Measurements from ENCODE around the gene LFNG.

Gene LFNG, protein sequence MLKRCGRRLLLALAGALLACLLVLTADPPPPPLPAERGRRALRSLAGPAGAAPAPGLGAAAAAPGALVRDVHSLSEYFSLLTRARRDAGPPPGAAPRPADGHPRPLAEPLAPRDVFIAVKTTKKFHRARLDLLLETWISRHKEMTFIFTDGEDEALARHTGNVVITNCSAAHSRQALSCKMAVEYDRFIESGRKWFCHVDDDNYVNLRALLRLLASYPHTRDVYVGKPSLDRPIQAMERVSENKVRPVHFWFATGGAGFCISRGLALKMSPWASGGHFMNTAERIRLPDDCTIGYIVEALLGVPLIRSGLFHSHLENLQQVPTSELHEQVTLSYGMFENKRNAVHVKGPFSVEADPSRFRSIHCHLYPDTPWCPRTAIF

DNA sequence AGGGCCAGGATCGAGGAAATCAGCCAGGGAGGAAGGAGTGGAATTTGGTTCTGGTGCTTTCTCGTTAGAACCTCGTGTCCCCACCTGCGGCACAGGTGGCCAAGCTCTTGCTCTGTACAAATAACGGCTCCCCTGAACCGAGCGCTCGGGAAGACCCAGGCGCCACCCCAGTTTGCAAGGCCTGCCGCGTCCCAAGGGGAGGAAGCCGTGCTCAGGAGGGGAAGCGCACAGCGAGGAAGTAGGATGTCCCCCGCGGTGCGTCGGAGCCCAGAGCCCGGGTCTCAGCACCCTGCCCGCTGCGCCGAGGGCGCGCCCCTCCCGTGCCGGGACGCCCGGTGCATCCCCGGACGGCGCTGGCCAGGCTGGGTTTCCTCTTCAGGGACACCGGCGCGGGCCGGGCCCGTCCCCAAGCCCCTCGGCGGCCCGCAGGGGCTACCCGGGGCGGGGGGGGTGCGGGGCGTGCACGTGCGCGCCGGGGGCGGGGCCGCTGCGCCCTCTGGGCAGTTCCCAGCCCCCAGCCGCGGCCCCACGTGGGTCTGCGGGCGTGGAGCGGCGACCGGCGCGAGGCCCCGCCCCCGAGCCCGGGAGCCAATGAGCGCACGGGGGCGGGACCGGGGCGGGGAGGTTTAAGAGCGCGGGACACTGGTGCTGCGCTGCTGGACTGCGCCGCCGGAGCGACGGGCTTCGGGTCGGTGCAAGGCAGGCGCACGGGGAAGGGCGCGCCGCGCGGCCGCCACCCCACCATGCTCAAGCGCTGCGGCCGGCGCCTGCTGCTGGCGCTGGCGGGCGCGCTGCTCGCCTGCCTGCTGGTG, at the start of gene LFNG:
Gene LFNG, plus strand, starts transcription at position 656 of the 812 bp plus-strand sequence. Its CDS starts 88 bp downstream, at position 744.
- DNase-seq (ENCODE audit: low read depth) = peak; percentile 53

DNA sequence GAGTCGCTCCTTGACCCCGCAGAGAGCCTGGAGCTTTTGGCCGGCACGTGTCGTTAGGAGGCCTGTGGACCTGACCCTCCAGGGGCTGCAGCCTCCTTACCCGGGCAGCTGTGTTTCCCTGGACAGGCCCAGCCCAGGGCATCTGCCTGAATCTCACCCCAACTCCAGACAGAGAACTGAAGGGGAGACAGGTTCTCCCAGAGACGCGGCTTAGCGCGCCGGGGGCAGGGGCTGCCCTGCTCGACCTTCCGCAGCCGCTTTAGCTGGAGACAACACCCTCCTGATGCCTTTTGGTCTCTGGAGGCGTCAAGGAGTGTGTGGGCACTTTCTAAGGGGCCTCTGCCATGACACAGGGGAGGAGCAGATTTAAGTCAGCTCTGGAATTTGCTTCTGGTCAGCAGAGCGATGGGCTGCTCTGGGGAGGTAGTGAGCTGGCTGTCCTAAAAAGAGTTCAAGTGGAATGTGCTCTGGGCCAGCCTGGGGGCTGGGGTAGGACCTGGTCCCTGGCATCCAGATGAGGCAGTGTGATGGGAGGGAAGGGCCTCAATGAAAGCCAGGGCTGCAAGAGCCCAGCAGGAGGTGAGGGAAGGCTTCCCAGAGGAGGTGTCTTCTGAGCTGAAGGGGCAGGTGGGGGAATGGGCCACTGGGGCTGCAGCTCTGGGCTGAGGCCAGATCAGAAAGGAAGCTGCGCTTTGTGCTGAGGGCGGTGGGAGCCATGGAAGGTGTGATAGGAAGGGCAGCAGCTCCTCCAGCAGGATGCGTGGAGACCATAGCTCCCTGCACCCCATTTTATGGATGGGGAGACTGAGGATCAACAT, 49.2 kb upstream of the LFNG start:
- DNase-seq (ENCODE audit: low read depth) = no peak

DNA sequence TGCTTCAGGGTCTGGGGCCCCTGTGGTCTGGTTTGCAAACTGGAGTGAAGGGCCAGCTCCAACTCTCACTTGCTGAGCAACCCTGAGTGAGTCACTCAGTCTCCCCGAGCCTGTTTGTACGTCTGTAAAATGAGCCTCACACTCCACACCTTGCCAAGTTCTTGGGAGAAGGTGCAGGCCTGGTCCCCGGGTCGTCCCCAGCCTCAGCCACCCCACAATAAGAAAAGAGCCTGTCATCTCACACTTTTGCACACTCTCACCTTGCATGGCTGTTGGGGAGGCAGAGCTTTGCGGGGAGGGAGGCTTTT, 48.6 kb upstream of the LFNG start:
- no peak for DNase-seq (ENCODE audit: low read depth)

DNA sequence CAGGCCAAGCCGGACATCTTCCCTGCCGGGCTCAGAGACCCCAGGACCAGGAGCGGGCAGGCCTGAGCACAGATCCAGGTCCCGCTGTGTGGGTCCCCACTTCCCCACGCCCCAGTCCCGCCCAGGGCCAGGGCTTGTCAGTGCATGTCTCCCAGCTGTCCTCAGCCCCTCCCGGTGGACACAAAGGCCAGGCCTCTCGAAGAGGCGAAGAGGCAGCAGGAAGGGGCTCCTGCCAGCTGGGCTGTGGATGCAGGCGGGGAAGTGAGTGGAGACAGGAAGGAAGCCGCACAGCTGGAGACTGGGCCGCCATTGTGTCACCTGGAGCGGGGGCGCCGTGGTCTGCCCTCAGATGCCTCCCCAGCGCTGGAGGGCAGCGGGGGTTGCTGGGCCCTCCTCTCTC, 48.2 kb upstream of the LFNG start:
- DNase-seq (ENCODE audit: low read depth) = no peak

DNA sequence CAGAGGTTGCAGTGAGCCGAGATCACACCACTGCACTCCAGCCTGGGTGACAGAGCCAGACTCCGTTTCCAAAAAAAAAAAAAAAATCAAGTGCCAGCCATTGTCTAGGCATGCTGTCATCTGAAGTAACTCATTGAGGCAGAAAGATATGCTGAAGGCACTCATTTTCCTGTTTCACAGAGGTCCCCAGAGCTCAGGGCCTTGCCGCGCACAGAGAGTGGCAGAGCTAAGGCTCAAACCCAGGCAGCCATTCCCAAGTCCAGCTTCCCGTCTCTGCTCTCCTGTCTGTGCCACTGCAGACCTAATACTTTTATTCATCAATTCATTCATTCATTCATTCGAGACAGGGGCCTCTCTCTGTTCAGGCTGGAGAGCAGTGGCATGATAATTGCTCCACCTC, 46.8 kb upstream of the LFNG start:
- DNase-seq (ENCODE audit: low read depth) = no peak

DNA sequence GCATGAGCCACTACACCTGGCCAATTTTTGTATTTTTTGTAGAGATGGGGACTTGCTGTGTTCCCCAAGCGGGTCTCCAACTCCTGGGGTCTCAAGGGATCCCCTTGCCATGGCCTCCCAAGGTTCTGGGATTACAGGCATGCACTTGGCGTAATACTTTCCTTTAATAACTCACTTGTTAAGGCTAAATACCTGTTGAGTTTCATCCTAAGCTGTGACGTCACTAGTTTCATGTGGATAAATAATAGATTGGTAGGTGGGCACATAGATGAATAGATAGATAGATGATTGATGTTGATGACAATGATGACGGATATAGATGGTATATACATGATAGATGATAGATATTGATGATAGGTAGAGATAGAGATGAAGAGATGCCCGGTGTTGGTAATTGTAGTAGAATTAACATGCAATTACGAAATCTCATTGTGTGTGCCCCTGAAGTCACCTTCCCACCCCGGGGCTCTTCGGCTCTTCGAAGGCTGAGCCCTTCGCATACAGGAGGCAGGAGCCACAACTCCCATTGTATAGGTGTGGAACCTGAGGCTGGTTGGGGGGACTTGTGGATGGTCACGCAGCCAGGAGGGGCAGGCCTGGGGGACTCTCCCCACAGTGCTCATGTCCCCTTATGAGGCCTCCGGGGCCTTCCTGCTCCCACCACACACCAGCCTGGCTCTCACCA, 45.9 kb upstream of the LFNG start:
- no peak for DNase-seq (ENCODE audit: low read depth)

DNA sequence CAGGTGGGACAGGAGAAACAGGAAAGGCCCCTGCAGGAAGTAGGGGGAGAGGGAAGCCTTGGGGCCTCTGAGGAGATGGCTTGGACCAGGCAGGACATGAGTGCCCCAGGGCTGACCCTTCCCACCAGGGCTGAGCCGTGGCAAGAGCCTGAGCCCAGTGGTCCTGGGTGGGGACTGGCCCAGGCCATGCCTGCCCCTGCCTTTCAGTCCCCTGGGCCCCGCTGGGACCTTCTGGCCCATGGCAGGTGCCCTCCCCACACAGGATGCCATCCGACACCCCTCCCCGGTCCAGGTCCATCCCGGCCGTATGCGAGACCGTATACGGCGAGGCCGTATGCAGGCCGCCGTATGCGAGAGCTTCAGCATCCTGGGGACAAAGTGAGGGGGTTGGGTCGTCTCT, 45.4 kb upstream of the LFNG start:
- DNase-seq (ENCODE audit: low read depth) = no peak

DNA sequence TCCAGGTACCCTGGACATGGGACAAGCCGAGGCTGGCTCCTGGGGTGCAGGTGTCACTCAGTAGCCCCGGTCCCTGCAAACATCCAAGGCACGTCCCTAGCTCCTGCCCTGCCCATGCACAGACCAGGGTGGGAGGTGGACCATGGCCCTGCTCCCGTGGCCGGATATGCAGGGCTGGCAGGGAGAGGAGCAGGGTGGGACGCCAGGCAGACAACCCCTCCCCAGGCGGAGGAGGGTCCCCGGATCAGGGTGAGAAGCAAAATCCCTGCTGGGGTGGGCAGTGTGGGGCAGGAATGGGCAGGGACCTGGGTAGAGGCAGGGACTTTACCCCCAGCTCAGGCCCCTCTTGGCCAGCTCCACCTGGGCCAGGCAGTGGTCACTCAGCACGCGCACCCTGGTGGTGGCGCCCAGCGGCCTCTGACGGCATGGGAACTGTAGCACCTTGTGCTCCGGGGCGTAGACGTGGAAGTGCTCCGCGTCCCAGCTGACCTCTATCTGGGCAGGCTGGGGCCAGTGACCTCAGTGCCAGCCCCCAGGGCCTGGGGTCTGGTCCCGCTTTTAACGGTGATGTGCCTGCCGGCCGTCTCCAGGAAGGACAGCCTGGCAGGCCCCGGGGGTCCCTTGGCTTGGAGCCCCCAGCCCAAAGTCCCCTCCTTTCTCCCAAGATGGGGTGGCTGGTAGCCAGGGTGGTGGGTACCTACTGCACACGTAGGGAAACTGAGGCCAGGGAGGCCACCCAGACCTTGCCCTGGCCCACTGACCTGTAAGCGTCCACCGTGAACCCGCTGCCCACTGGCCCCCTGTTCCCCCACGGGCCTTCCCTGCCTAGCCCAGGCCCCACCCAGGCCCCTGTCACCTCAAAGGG, 44.5 kb upstream of the LFNG start:
- no peak for DNase-seq (ENCODE audit: low read depth)

DNA sequence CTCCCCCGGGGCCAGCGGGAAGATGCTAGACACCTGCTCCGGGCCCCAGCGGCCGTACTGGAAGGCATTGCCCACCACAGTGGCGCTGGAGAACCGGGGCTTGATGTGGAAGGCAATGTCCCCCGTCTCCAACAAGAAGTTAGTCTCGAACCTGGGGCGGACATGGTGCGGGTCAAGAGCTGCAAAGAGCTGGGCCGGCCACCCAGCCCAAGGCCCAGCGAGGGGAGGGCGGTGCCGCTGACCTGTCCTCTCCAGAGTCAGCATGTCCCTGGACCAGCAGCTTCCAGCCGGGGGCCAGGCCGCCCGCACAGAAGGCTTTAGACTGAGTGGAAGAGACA, 43.9 kb upstream of the LFNG start:
- no peak for DNase-seq (ENCODE audit: low read depth)

DNA sequence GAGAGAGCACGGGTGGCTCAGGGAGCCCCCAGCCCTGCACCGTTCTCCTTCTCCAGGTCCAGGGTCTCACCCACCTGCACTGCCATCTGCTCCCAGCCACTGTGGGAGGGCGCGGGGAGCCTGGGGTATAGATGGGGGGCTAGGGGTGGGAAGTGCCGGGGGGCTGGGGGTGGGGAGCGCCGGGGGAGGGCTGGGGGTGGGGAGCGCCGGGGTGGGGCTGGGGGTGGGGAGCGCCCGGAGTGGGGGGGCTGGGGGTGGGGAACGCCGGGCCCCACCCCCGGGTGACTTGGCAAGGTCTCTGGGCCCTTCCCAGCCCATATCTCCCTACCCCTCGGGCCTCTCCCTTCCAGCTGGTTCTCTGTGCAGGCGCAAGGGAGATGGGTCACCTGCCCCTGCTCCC, 43.3 kb upstream of the LFNG start, which contains the start of gene GRIFIN:
Gene GRIFIN, minus strand, starts transcription at position 101 of the 400 bp plus-strand sequence. Its CDS starts 15 bp downstream, at position 86.
- DNase-seq (ENCODE audit: low read depth) = no peak

DNA sequence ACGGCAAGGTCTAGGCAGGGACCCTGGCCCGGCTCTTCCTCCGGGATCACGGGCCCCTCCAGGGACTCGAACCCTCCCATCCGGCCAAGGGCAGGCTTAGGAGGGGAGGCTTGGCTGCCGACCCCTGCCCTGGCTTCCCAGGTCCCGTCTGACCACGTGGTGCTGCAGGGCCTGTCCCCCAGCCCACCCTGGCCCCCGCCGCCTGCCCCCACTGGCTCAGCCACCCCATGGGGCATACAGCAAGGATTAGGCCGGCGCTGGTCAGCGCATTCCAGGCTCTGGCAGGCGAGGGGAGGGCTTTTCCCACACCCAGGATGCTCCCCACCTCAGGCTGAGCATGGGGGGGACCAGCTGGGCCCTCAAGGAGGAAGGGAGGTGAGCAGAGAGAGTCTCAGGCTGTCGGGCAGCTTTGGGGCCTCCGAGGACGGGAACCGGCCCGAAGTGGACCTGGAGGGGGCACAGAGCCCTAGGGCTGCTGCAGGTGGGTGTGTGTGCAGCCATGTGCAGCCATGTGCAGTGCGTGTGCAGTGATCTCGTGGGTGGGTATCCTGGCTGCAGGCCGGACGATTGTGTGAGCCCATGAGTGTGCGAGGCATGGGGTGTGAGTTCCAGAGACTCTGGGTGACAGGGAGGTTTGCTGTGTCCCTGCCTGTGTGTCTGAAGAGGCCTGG, 42.7 kb upstream of the LFNG start:
- DNase-seq (ENCODE audit: low read depth) = no peak

DNA sequence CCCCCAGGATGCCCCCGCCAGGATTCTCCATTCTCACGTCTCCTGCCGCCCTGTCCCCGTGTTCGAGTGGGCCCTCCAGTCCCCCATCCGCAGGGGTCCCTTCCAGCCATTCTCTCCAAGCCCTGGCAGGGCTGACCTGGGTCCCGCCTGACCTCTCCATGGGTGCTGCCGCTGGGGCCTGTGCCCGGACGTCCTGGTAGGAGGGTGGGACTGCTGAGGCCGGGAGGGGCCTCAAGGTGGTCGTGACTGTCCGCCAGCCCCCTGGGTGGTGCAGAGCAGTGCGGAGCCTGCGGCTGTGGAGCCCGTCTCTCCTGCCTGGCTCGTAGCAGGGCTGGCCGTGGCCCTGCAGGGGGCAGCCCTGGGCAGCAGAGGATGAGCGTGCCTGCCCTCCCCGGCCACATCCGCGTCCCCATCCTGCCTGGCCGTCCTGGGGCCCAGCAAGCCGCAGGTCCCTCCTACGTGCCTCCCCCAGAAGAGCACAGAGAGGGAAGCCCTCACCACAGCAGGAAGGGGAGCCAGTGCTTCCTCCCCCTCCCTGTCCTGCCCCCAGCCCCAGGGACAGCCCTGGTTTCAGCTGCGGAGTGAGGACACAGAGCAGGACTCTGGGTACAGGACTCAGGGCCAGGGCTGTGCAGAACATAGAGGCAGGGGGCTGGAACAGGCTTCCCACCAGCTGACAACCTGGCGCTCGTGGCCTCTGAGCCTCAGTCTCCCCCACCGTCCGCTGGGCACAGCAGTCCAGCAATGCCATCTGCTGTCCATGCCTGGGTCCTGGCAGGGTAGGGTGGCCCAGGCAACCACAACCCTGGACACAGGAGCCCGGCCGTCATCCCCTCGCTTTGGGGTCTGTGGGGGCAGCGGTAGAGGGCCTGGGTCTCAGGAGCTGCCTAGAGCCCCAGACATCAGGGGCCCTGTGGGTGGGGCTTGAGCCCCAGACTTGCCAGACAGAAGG, 41.9 kb upstream of the LFNG start:
- DNase-seq (ENCODE audit: low read depth) = no peak

DNA sequence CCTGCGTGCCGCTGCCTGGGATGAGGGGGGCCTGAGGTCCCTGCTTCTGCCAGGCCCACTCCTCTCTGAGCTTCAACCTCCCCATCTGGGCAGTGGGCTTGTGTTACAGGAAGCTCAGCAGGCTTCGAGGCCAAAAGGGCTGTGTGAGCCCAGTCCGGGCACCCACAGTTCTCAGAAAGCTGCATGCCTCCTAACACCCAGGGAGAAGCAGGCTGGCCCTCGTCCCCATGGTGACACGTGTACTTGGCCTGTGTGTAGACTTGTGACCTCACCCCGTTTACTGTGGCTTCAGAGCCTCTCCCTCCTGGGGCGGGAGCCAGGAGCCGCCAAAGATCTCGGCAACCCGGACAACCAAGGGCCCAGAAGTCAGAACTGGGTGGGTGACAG, 41.2 kb upstream of the LFNG start:
- no peak for DNase-seq (ENCODE audit: low read depth)

DNA sequence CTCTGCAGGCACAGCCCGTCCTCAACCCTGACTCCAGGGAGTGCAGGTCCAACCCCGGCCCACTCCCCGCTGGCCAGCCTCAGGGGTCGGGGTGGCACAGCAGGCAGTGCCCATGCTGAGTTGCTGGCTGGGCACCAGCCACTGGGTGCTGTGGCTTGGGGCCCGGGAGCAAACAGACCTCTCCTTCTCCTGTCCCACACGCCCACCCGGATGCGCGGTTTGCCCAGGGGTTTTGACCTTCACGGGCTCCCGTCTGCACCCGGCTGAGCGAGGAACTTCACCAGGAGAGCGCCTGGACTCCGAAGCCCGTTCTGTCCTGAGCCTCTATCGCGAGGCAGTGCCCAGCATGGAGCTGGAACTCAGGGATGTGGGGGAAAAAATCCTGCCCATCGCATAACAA, 40.8 kb upstream of the LFNG start:
- no peak for DNase-seq (ENCODE audit: low read depth)

DNA sequence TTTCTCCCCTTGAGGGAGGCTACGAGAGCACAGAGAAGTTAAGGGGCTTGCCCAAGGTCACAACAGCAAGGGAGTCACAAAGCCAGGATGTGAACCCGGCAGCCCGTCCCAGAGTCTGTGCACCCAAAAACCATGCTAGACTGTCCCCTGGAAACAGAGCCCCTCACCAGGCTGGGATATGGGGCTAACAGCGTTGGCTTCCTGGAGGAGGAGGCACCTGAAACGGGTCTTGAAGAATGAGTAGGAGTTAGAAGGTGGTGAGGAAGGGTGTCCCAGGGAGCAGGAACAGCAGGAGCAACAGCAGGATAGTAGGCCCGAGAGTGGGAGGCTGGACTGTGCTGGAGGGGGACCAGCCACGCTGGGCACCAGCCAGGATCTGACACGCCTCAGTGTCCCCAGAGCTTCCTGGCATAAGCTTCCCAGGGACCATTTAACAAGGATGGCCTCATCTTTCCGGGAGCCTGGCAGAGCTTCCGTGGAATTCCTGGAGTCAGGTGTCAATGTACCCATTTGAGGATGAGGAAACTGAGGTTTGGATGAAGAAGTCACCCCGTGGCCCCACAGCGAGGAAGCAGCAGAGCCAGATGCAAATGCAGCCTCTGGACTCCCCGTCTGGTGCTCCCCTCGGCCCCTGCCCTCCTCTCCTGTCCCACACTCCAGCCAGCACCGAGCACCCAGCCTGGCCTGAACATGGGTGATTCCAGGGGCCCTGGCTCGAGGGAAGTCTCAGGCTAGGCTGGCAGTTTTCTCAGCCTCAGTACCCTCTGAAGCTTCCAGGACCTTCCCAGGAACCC, 40.1 kb upstream of the LFNG start:
- no peak for DNase-seq (ENCODE audit: low read depth)

DNA sequence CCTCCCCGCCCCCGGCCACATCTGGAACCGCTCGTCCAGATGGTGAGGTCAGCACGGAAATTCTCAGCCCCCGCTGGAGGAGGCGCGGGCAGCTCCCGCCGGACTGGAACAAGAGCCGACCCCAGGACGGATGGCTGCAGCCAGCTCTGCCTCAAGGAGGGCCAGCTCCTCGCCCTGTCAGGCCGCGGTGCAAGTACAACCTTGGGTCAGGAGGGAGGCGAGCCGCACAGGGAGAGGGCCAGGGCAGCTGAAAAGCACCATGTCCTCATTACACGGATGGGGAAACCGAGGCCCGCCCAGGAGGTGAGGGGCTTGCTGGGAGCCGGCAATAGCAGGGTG, 39.5 kb upstream of the LFNG start:
- no peak for DNase-seq (ENCODE audit: low read depth)

DNA sequence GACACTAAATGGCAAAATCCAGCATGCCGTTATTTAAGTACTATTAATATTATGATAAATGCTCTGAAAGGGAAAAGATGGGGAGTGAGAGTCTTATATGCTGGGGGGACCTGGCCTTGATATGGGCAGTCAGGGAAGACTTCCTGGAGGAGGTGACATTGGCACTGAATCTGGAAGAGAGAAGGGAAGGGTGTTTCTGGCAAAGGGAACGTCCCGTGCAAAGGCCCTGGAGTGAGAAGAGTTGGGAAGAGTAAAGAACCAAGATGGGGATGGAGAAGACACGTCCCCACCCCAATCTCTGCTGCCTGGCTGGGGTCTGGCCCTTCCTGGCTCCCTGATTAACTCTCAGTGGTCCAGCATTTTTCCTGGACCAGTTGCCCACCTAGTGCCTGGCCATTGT, 38.4 kb upstream of the LFNG start:
- DNase-seq (ENCODE audit: low read depth) = no peak

DNA sequence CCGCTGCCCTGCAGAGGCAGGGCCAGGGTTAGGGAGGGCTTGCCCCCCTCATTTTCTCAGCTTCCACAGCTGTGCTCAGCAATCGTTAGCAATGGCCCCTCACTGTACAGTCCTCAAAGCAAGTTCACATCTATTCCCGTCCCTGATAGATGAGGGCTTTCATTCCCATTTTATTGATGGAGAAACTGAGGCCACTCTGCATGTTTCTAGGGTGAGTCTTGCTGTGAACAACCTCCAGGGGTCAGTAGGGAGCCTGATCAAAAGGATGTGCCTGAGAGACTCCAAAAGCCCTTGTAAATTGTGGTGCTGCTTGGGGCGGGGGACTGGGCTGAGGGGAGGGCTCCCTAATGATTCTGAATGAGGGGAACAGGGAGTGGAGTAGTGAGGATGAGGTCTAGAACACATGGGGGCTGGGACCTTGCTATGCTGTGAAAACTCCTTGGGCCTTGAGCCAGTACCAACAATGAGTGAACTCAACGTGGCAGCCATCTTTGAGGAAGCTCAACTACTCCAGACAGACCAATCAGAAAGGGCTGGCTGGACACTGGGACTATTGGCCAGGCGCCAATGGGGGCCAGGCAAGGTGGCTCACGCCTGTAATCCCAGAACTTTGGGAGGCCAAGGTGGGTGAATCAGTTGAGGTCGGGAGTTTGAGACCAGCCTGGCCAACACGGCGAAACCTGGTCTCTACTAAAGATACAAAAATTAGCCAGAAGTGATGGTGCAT, 36.7 kb upstream of the LFNG start:
- no peak for DNase-seq (ENCODE audit: low read depth)

Data from HS-5 (cell line).